Measurements from ENCODE around the gene EPHA7. TPM values are rescaled to one million over a fixed set of nuclear protein-coding genes. Genes with fewer than 3 reads are reported as not detected.

EPHA7 gene
- polyA plus RNA-seq, 1 donor (not counting 4 experiments of a cell fraction or from before 2014, with no cell fraction given) = not detected

DNA sequence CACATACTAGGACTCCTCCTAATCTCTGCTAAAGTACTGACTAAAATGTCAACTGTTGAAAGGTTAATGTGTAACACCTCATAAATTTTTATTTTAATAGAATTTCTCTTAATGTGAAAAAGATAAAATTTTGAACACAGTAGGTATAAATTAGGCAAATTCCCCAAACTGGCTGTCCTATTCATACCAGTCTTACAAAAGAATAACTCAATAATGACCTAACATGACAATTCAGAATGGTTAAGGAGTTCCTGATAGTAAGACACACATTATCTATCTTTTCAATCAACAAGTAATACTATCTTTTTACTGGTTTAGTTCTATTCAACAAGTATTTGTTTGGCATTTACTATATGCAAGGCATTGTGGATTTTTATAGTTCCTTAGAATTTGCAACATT lies 141.1 kb downstream of the EPHA7 start:
- no peak overlapping the region for H3K9ac ChIP-seq (ENCODE audit: control insufficient read depth, extremely low read depth, insufficient read depth, low read length)
- no peak overlapping the region for H3K4me2 ChIP-seq (ENCODE audit: control insufficient read depth, extremely low read depth, insufficient read depth, low read depth, low read length)
- H4K20me1 ChIP-seq (ENCODE audit: control insufficient read depth, extremely low read depth, insufficient read depth, low read length) = no peaks in the 10 kb centered on the region
- no peaks in the 10 kb centered on the region for H3K27me3 ChIP-seq (ENCODE audit: control insufficient read depth, extremely low read depth, insufficient read depth, low read length)
- H3K4me1 ChIP-seq (ENCODE audit: control insufficient read depth, extremely low read depth, insufficient read depth, low read length) = no peaks in the 10 kb centered on the region
- H3K9me1 ChIP-seq (ENCODE audit: control insufficient read depth, extremely low read depth, insufficient read depth, low read length) = no peaks in the 10 kb centered on the region
- H3K79me2 ChIP-seq (ENCODE audit: control insufficient read depth, insufficient read depth, low read length) = no peaks in the 10 kb centered on the region
- no peak overlapping the region for H2AFZ ChIP-seq (ENCODE audit: control insufficient read depth, low read length)
- dilution Hi-C loops (cut with MboI; ENCODE audit: extremely low pct_ligation_motif_present, low sequenced_read_pairs) = no loop called here
- H3K9me3 ChIP-seq (ENCODE audit: control insufficient read depth, low read depth, low read length) = no peaks in the 10 kb centered on the region
- DNase-seq (ENCODE audit: low read depth, low spot score) (no peak), FAIRE-seq (no peak)
- no peaks in the 10 kb centered on the region for H3K36me3 ChIP-seq (ENCODE audit: control insufficient read depth in 2 of 2, extremely low read depth in 1 of 2, insufficient read depth in 2 of 2, low read length in 2 of 2)
- H3K27ac ChIP-seq (ENCODE audit: control insufficient read depth, insufficient read depth, low read length) = no peak overlapping the region
- TF ChIP-seq, protein P1, sequence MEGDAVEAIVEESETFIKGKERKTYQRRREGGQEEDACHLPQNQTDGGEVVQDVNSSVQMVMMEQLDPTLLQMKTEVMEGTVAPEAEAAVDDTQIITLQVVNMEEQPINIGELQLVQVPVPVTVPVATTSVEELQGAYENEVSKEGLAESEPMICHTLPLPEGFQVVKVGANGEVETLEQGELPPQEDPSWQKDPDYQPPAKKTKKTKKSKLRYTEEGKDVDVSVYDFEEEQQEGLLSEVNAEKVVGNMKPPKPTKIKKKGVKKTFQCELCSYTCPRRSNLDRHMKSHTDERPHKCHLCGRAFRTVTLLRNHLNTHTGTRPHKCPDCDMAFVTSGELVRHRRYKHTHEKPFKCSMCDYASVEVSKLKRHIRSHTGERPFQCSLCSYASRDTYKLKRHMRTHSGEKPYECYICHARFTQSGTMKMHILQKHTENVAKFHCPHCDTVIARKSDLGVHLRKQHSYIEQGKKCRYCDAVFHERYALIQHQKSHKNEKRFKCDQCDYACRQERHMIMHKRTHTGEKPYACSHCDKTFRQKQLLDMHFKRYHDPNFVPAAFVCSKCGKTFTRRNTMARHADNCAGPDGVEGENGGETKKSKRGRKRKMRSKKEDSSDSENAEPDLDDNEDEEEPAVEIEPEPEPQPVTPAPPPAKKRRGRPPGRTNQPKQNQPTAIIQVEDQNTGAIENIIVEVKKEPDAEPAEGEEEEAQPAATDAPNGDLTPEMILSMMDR (optimal IDR thresholded peaks at IDR 0.05 in 1 of 3, IDR thresholded peaks at IDR 0.05 in 1 of 3, conservative IDR thresholded peaks at IDR 0.05 in 1 of 3; ENCODE audit: extremely low read depth in 1 of 3, insufficient read depth in 2 of 3, low read length in 3 of 3) = no peak
- TF ChIP-seq EZH2 (IDR thresholded peaks at IDR 0.05; ENCODE audit: low read length) = no peak
- H3K4me3 ChIP-seq (ENCODE audit: control insufficient read depth in 2 of 3, extremely low read depth in 1 of 3, insufficient read depth in 2 of 3, low read depth in 1 of 3, low read length in 3 of 3) = no peak overlapping the region

DNA sequence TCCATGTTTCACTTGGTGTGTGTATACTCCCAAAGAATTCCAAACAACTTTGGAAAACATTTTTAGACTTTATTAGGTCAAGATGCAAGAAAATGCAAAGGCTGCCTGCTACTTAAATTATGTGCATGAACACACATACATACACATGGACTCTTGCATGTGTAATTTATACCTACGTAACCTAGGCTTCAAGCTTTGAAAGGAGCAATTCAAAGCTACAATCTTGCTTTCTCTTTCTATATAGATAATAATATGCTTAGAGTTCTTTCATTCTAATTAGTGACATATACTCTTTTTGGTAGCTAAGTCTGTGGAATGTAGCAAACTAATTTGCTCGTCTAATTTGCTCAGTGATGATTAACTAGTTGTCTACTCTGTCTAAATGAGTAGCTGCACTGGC lies 146.5 kb downstream of the EPHA7 start:
- DNase-seq (ENCODE audit: low read depth, low spot score) (no peak), FAIRE-seq (no peak)
- no peaks in the 10 kb centered on the region for H3K27me3 ChIP-seq (ENCODE audit: control insufficient read depth, extremely low read depth, insufficient read depth, low read length)
- H3K27ac ChIP-seq (ENCODE audit: control insufficient read depth, insufficient read depth, low read length) = no peak overlapping the region
- dilution Hi-C loops (cut with MboI; ENCODE audit: extremely low pct_ligation_motif_present, low sequenced_read_pairs) = no loop called here
- H3K4me3 ChIP-seq (ENCODE audit: control insufficient read depth in 2 of 3, extremely low read depth in 1 of 3, insufficient read depth in 2 of 3, low read depth in 1 of 3, low read length in 3 of 3) = no peak overlapping the region
- H3K9ac ChIP-seq (ENCODE audit: control insufficient read depth, extremely low read depth, insufficient read depth, low read length) = no peak overlapping the region
- no peak overlapping the region for H3K4me2 ChIP-seq (ENCODE audit: control insufficient read depth, extremely low read depth, insufficient read depth, low read depth, low read length)
- no peaks in the 10 kb centered on the region for H4K20me1 ChIP-seq (ENCODE audit: control insufficient read depth, extremely low read depth, insufficient read depth, low read length)
- no peaks in the 10 kb centered on the region for H3K4me1 ChIP-seq (ENCODE audit: control insufficient read depth, extremely low read depth, insufficient read depth, low read length)
- no peak overlapping the region for H2AFZ ChIP-seq (ENCODE audit: control insufficient read depth, low read length)
- no peak for TF ChIP-seq EZH2 (IDR thresholded peaks at IDR 0.05; ENCODE audit: low read length)
- TF ChIP-seq, protein P1 (optimal IDR thresholded peaks at IDR 0.05 in 1 of 3, IDR thresholded peaks at IDR 0.05 in 1 of 3, conservative IDR thresholded peaks at IDR 0.05 in 1 of 3; ENCODE audit: extremely low read depth in 1 of 3, insufficient read depth in 2 of 3, low read length in 3 of 3) = no peak
- H3K79me2 ChIP-seq (ENCODE audit: control insufficient read depth, insufficient read depth, low read length) = no peaks in the 10 kb centered on the region
- H3K9me1 ChIP-seq (ENCODE audit: control insufficient read depth, extremely low read depth, insufficient read depth, low read length) = no peaks in the 10 kb centered on the region
- H3K36me3 ChIP-seq (ENCODE audit: control insufficient read depth in 2 of 2, extremely low read depth in 1 of 2, insufficient read depth in 2 of 2, low read length in 2 of 2) = no peaks in the 10 kb centered on the region
- no peaks in the 10 kb centered on the region for H3K9me3 ChIP-seq (ENCODE audit: control insufficient read depth, low read depth, low read length)

All from keratinocyte (primary cell).